Glomerular visceral epithelial cell (primary cell): ENCODE data around the gene HORMAD2.

Experiments used
- DNase-seq: peaks from one replicate; pipeline ENCODE4 v3.0.0-alpha.2; 2016; ENCODE audit errors: extremely low spot score

Gene HORMAD2

GRCh38 chr22:30105483-30105882 lies 25.2 kb downstream of the HORMAD2 start:
- DNase-seq = no peak

- DNase-seq = no peak
Observed at GRCh38 chr22:30113494-30113893, 33.2 kb downstream of the HORMAD2 start.

GRCh38 chr22:30114361-30114760 lies 34.1 kb downstream of the HORMAD2 start:
- no peak for DNase-seq

GRCh38 chr22:30115705-30116104 lies 35.4 kb downstream of the HORMAD2 start:
- peak; percentile 10 for DNase-seq

- peak; percentile 52 for DNase-seq
Observed at GRCh38 chr22:30116362-30117117, 36.3 kb downstream of the HORMAD2 start.

- DNase-seq = no peak
Observed at GRCh38 chr22:30117256-30117655, 37.0 kb downstream of the HORMAD2 start.

GRCh38 chr22:30118291-30118690 lies 38.0 kb downstream of the HORMAD2 start:
- DNase-seq = no peak

- no peak for DNase-seq
Observed at GRCh38 chr22:30121960-30122359, 41.7 kb downstream of the HORMAD2 start.

GRCh38 chr22:30123463-30123862 lies 43.2 kb downstream of the HORMAD2 start:
- DNase-seq = no peak

- DNase-seq = no peak
Observed at GRCh38 chr22:30127749-30128166, 47.5 kb downstream of the HORMAD2 start.

- DNase-seq = no peak
Observed at GRCh38 chr22:30128511-30128910, 48.2 kb downstream of the HORMAD2 start.

- no peak for DNase-seq
Observed at GRCh38 chr22:30129636-30130035, 49.4 kb downstream of the HORMAD2 start.

- no peak for DNase-seq
Observed at GRCh38 chr22:30132290-30132996, 52.2 kb downstream of the HORMAD2 start.

GRCh38 chr22:30140414-30140813 lies 60.1 kb downstream of the HORMAD2 start:
- DNase-seq = no peak

- no peak for DNase-seq
Observed at GRCh38 chr22:30143265-30143664, 63.0 kb downstream of the HORMAD2 start.

- no peak for DNase-seq
Observed at GRCh38 chr22:30144391-30144790, 64.1 kb downstream of the HORMAD2 start.

- no peak for DNase-seq
Observed at GRCh38 chr22:30150212-30150611, 69.9 kb downstream of the HORMAD2 start.

GRCh38 chr22:30158277-30158676 lies 78.0 kb downstream of the HORMAD2 start:
- DNase-seq = no peak

- no peak for DNase-seq
Observed at GRCh38 chr22:30158744-30159500, 78.7 kb downstream of the HORMAD2 start.

GRCh38 chr22:30159561-30160353 lies 79.5 kb downstream of the HORMAD2 start:
- DNase-seq = peak; percentile 52

- no peak for DNase-seq
Observed at GRCh38 chr22:30161051-30161469, 80.8 kb downstream of the HORMAD2 start.

- DNase-seq = no peak
Observed at GRCh38 chr22:30167296-30167695, 87.0 kb downstream of the HORMAD2 start.
